Type B pancreatic cell (in vitro differentiated cells): ENCODE data around the gene ZNF75A. TPM values are rescaled to one million over a fixed set of nuclear protein-coding genes. Genes with fewer than 3 reads are reported as not detected.
A peak's percentile ranks its signal among the peaks of the same experiment; 100 is the strongest.

Source experiments
- DNase-seq: peaks from one replicate; pipeline ENCODE4 v3.0.0; 2021; ENCODE audit warnings: mixed read lengths; ENCODE audit not compliant: unreplicated experiment; ENCODE audit errors: extremely low spot score
- H3K27ac Mint-ChIP-seq: 2 replicates; pipeline ENCODE4 v1.8.0; 2021; ENCODE audit warnings: mild to moderate bottlenecking, mixed read lengths
- H3K27me3 Mint-ChIP-seq: 2 replicates; pipeline ENCODE4 v1.8.0; 2021; ENCODE audit warnings: mixed read lengths
- H3K36me3 Mint-ChIP-seq: 2 replicates; pipeline ENCODE4 v1.8.0; 2021; ENCODE audit warnings: mixed read lengths
- H3K4me1 Mint-ChIP-seq: one replicate; pipeline ENCODE4 v1.8.0; 2021; ENCODE audit warnings: mixed read lengths; ENCODE audit not compliant: unreplicated experiment
- H3K4me3 Mint-ChIP-seq: 2 replicates; pipeline ENCODE4 v1.8.0; 2021; ENCODE audit warnings: mild to moderate bottlenecking, mixed read lengths
- H3K9me3 Mint-ChIP-seq: 2 replicates; pipeline ENCODE4 v1.8.0; 2021; ENCODE audit warnings: mixed read lengths
- CTCF ChIP-seq: fragments of 200-600 bp; sonication (generic); conservative IDR thresholded peaks from 2 replicates; pipeline ENCODE4 v1.5.0; 2021; ENCODE audit warnings: antibody characterized with exemption, mild to moderate bottlenecking
- total RNA-seq: library from RNA; stranded (reverse); gene quantifications from 2 replicates; pipeline ENCODE4 v1.2.1, GENCODE V29; 2021; ENCODE audit warnings: low replicate concordance

The ZNF75A gene
- total RNA-seq, 1 donor from 2014 or later, result 50.8 TPM

GRCh38 chr16:3317315-3317999 is 12.2 kb downstream of the ZNF75A start:
- H3K4me3 Mint-ChIP-seq, result peak overlapping the region; percentile 23
- H3K27ac Mint-ChIP-seq, result no peak overlapping the region
- DNase-seq, result no peak
- TF ChIP-seq CTCF, result no peak
- H3K27me3 Mint-ChIP-seq, result no peaks in the 10 kb centered on the region
- H3K9me3 Mint-ChIP-seq, result peaks cover 54% of the 10 kb centered on the region
- no peaks in the 10 kb centered on the region for H3K4me1 Mint-ChIP-seq
- peaks cover 69% of the 10 kb centered on the region for H3K36me3 Mint-ChIP-seq

- no peak for TF ChIP-seq CTCF
- Mint-ChIP-seq H3K9me3 (peaks cover 24% of the 10 kb centered on the region), H3K4me3 (no peak overlapping the region), H3K27me3 (no peaks in the 10 kb centered on the region), H3K27ac (no peak overlapping the region), H3K36me3 (peaks cover 27% of the 10 kb centered on the region), H3K4me1 (no peaks in the 10 kb centered on the region)
- DNase-seq, result no peak
Measured at GRCh38 chr16:3321816-3322215, 16.5 kb downstream of the ZNF75A start.

- H3K27me3 Mint-ChIP-seq, result no peaks in the 10 kb centered on the region
- peaks cover 11% of the 10 kb centered on the region for H3K9me3 Mint-ChIP-seq
- H3K27ac Mint-ChIP-seq, result no peak overlapping the region
- H3K4me1 Mint-ChIP-seq, result no peaks in the 10 kb centered on the region
- H3K4me3 Mint-ChIP-seq, result no peak overlapping the region
- TF ChIP-seq CTCF, result no peak
- no peaks in the 10 kb centered on the region for H3K36me3 Mint-ChIP-seq
- no peak for DNase-seq
Measured at GRCh38 chr16:3327514-3327913, 22.2 kb downstream of the ZNF75A start.

- H3K4me3 Mint-ChIP-seq, result no peak overlapping the region
- TF ChIP-seq CTCF, result no peak
- H3K27ac Mint-ChIP-seq, result no peak overlapping the region
- no peaks in the 10 kb centered on the region for H3K27me3 Mint-ChIP-seq
- DNase-seq, result no peak
- H3K4me1 Mint-ChIP-seq, result no peaks in the 10 kb centered on the region
- no peaks in the 10 kb centered on the region for H3K36me3 Mint-ChIP-seq
- H3K9me3 Mint-ChIP-seq, result peaks cover 15% of the 10 kb centered on the region
Measured at GRCh38 chr16:3328104-3328503, 22.8 kb downstream of the ZNF75A start.

GRCh38 chr16:3328643-3329042 is 23.3 kb downstream of the ZNF75A start:
- Mint-ChIP-seq H3K9me3 (peaks cover 18% of the 10 kb centered on the region), H3K27me3 (no peaks in the 10 kb centered on the region), H3K4me3 (no peak overlapping the region), H3K36me3 (peaks cover 2% of the 10 kb centered on the region), H3K27ac (no peak overlapping the region), H3K4me1 (no peaks in the 10 kb centered on the region)
- no peak for TF ChIP-seq CTCF
- no peak for DNase-seq
